Lower leg skin (tissue), 3 donors: ENCODE results near the gene ZNF106.

Experiments
- CTCF ChIP-seq, 3 donors: fragments of 450-650 bp; IDR thresholded peaks; one replicate each; pipeline ENCODE4 v1.5.1; 2016; ENCODE audit warnings: antibody characterized with exemption in 3 of 3, mild to moderate bottlenecking in 3 of 3, moderate library complexity in 2 of 3
- POLR2A ChIP-seq, 2 donors: fragments of 450-650 bp; IDR thresholded peaks; one replicate each; pipeline ENCODE4 v1.6.1; 2016 to 2017; ENCODE audit warnings: antibody characterized with exemption in 2 of 2, mild to moderate bottlenecking in 1 of 2, moderate library complexity in 1 of 2

- TF ChIP-seq CTCF (IDR thresholded peaks at IDR 0.05) = no peak
- no peak for TF ChIP-seq POLR2A (IDR thresholded peaks at IDR 0.05)
Observed at GRCh38 chr15:42504631-42505030, 13.7 kb upstream of the ZNF106 start.
